Gastroesophageal sphincter (tissue), 3 donors: ENCODE measurements around the gene ARFRP1.

Source experiments
- CTCF ChIP-seq, 4 experiments: fragments of 200-600 bp in 2 of 4; fragments of 450-650 bp in 2 of 4; sonication (generic) in 1 of 4; IDR thresholded peaks; one replicate each; pipeline ENCODE4 v1.5.1; 2017 to 2019; ENCODE audit warnings: antibody characterized with exemption in 4 of 4, mild to moderate bottlenecking in 2 of 4, moderate library complexity in 2 of 4
- EP300 ChIP-seq: sonication (generic); formaldehyde crosslinking; IDR thresholded peaks from one replicate; pipeline ENCODE4 v1.6.1; 2017; ENCODE audit warnings: antibody characterized with exemption, mild to moderate bottlenecking
- POLR2AphosphoS5 ChIP-seq: sonication (generic); formaldehyde crosslinking; IDR thresholded peaks from one replicate; pipeline ENCODE4 v1.6.1; 2017; ENCODE audit warnings: antibody characterized with exemption

- TF ChIP-seq CTCF (IDR thresholded peaks at IDR 0.05) (no peak), POLR2AphosphoS5 (no peak), EP300 (no peak)
These were observed 3.6 kb downstream of the ARFRP1 start for GRCh38 chr20:63703976-63704748.
